ENCODE measurements around the gene TRMT2A.

TRMT2A gene

DNA sequence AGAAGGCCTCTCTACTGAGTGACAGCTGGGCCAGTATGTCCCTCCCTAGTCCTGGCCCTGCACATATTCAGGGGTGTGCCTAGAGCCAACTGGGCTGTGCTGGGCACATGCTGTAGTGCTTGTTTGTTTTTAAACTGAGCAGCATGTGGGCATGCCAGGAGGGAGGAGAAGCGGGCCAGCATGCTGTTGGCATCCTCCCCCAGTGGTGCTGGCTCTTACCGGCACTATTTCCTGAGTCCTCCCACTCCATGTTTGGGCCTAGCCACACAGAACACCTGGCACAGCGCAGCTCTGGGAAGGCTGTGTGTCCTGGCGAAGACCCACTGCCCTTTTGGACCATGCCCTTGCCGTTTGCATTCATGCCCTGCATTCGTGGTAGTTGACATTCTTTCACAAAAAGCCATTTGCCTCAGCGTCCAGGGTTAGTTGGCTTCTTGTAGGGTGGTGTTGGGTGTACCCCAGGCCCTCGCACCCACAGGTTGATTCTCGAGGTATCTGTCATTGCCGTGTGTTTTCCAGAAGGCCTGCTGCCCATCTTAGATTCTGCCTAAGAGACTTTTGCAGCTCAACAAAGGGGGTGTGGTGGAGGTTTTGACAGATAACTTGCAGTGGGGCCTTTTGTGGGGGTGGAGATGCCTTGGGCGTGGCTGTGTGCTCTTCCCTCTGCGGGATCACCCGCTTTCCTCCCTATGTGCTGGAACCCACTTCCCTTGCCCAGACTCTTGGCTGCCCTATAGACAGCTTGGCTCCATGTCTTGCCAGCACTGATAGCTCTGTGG is 23.4 kb downstream of the TRMT2A start:
- Histone ChIP-seq H3K4me3 (ENCODE audit: low read depth in 1 of 5, low read length in 5 of 5) (no peak overlapping the region), H3K4me1 (ENCODE audit: control insufficient read depth in 5 of 5, insufficient read depth in 5 of 5, low read length in 5 of 5) (no peaks in the 10 kb centered on the region), H3K27me3 (ENCODE audit: control insufficient read depth in 5 of 5, insufficient read depth in 4 of 5, low read length in 5 of 5) (no peaks in the 10 kb centered on the region), H3K36me3 (ENCODE audit: control insufficient read depth in 5 of 5, insufficient read depth in 5 of 5, low read length in 5 of 5) (peaks cover 26 to 87% (median 86%) of the 10 kb centered on the region in 5 donors), H3K9ac (ENCODE audit: low read length in 5 of 5) (no peak overlapping the region), H3K9me3 (ENCODE audit: control insufficient read depth in 5 of 5, low read length in 5 of 5) (no peaks in the 10 kb centered on the region), H3K27ac (ENCODE audit: low read depth, low read length) (no peak overlapping the region)

GRCh38 chr22:20092477-20092854 is 24.6 kb downstream of the TRMT2A start:
- no peak overlapping the region for H3K27ac ChIP-seq (ENCODE audit: low read depth, low read length)
- no peak overlapping the region for H3K4me3 ChIP-seq (ENCODE audit: low read depth in 1 of 5, low read length in 5 of 5)
- no peaks in the 10 kb centered on the region for H3K4me1 ChIP-seq (ENCODE audit: control insufficient read depth in 5 of 5, insufficient read depth in 5 of 5, low read length in 5 of 5)
- H3K27me3 ChIP-seq (ENCODE audit: control insufficient read depth in 5 of 5, insufficient read depth in 4 of 5, low read length in 5 of 5), result no peaks in the 10 kb centered on the region
- H3K36me3 ChIP-seq (ENCODE audit: control insufficient read depth in 5 of 5, insufficient read depth in 5 of 5, low read length in 5 of 5), result peaks cover 20 to 92% (median 91%) of the 10 kb centered on the region in 5 donors
- H3K9me3 ChIP-seq (ENCODE audit: control insufficient read depth in 5 of 5, low read length in 5 of 5), result no peaks in the 10 kb centered on the region
- no peak overlapping the region for H3K9ac ChIP-seq (ENCODE audit: low read length in 5 of 5)

- no peaks in the 10 kb centered on the region for H3K9me3 ChIP-seq (ENCODE audit: control insufficient read depth in 5 of 5, low read length in 5 of 5)
- no peak overlapping the region for H3K27ac ChIP-seq (ENCODE audit: low read depth, low read length)
- H3K4me1 ChIP-seq (ENCODE audit: control insufficient read depth in 5 of 5, insufficient read depth in 5 of 5, low read length in 5 of 5), result no peaks in the 10 kb centered on the region
- no peaks in the 10 kb centered on the region for H3K27me3 ChIP-seq (ENCODE audit: control insufficient read depth in 5 of 5, insufficient read depth in 4 of 5, low read length in 5 of 5)
- H3K36me3 ChIP-seq (ENCODE audit: control insufficient read depth in 5 of 5, insufficient read depth in 5 of 5, low read length in 5 of 5), result peaks cover 14 to 98% (median 96%) of the 10 kb centered on the region in 5 donors
- no peak overlapping the region for H3K9ac ChIP-seq (ENCODE audit: low read length in 5 of 5)
- H3K4me3 ChIP-seq (ENCODE audit: low read depth in 1 of 5, low read length in 5 of 5), result no peak overlapping the region
These were observed 25.1 kb downstream of the TRMT2A start for GRCh38 chr22:20091690-20092476.

- H3K9me3 ChIP-seq (ENCODE audit: control insufficient read depth in 5 of 5, low read length in 5 of 5), result no peaks in the 10 kb centered on the region
- no peak overlapping the region for H3K27ac ChIP-seq (ENCODE audit: low read depth, low read length)
- H3K36me3 ChIP-seq (ENCODE audit: control insufficient read depth in 5 of 5, insufficient read depth in 5 of 5, low read length in 5 of 5), result peaks cover 4 to 99% (median 97%) of the 10 kb centered on the region in 5 donors
- no peak overlapping the region for H3K4me3 ChIP-seq (ENCODE audit: low read depth in 1 of 5, low read length in 5 of 5)
- no peaks in the 10 kb centered on the region for H3K27me3 ChIP-seq (ENCODE audit: control insufficient read depth in 5 of 5, insufficient read depth in 4 of 5, low read length in 5 of 5)
- no peak overlapping the region for H3K9ac ChIP-seq (ENCODE audit: low read length in 5 of 5)
- no peaks in the 10 kb centered on the region for H3K4me1 ChIP-seq (ENCODE audit: control insufficient read depth in 5 of 5, insufficient read depth in 5 of 5, low read length in 5 of 5)
These were observed 26.2 kb downstream of the TRMT2A start for GRCh38 chr22:20090730-20091240.

GRCh38 chr22:20089977-20090729 is 26.9 kb downstream of the TRMT2A start:
- Histone ChIP-seq H3K27me3 (ENCODE audit: control insufficient read depth in 5 of 5, insufficient read depth in 4 of 5, low read length in 5 of 5) (no peaks in the 10 kb centered on the region), H3K36me3 (ENCODE audit: control insufficient read depth in 5 of 5, insufficient read depth in 5 of 5, low read length in 5 of 5) (peaks cover 3 to 95% (median 92%) of the 10 kb centered on the region in 5 donors), H3K4me3 (ENCODE audit: low read depth in 1 of 5, low read length in 5 of 5) (no peak overlapping the region), H3K27ac (ENCODE audit: low read depth, low read length) (no peak overlapping the region), H3K4me1 (ENCODE audit: control insufficient read depth in 5 of 5, insufficient read depth in 5 of 5, low read length in 5 of 5) (peaks cover 0 to under 1% (median under 1%) of the 10 kb centered on the region in 5 donors), H3K9me3 (ENCODE audit: control insufficient read depth in 5 of 5, low read length in 5 of 5) (no peaks in the 10 kb centered on the region), H3K9ac (ENCODE audit: low read length in 5 of 5) (no peak overlapping the region)

DNA sequence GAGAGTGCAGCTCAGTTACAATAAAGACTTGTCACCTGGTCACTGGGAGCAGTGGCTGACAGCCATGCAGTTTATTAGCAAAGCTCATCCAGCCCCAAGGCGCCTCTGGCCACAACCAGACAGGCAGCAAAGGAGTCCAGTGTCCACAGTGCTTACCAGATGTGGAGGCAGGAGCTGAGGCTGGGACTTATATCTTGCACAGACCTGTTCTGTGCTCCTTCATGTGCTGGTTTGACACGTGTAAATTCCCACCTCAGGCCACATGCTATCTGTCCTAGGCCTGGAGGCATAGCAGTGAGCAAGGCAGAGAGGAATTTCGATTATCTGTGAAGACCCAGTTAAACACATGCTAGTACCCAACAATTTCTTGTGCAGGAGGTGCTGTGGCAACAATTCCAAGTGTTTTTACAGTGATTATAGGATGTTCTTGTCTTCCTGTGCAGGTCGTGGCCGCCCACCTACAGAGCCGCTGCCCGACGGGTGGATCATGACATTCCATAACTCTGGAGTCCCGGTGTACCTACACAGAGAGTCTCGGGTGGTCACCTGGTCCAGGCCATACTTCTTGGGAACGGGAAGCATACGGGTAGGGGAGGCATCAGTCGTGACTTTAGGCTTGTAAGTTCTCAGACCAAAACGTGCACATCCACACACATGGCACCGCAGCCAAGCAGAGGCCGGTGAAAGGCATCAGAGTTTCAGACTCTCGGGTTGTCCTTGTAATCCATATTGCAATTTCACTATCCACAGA is 27.6 kb downstream of the TRMT2A start:
- H3K27ac ChIP-seq (ENCODE audit: low read depth, low read length), result no peak overlapping the region
- H3K9me3 ChIP-seq (ENCODE audit: control insufficient read depth in 5 of 5, low read length in 5 of 5), result no peaks in the 10 kb centered on the region

GRCh38 chr22:20088263-20088648 is 28.8 kb downstream of the TRMT2A start:
- Histone ChIP-seq H3K27ac (ENCODE audit: low read depth, low read length) (no peak overlapping the region), H3K4me3 (ENCODE audit: low read depth in 1 of 5, low read length in 5 of 5) (no peak overlapping the region), H3K36me3 (ENCODE audit: control insufficient read depth in 5 of 5, insufficient read depth in 5 of 5, low read length in 5 of 5) (peaks cover 3 to 77% (median 73%) of the 10 kb centered on the region in 5 donors), H3K4me1 (ENCODE audit: control insufficient read depth in 5 of 5, insufficient read depth in 5 of 5, low read length in 5 of 5) (peaks cover 2 to 19% (median 19%) of the 10 kb centered on the region in 5 donors), H3K9me3 (ENCODE audit: control insufficient read depth in 5 of 5, low read length in 5 of 5) (no peaks in the 10 kb centered on the region), H3K27me3 (ENCODE audit: control insufficient read depth in 5 of 5, insufficient read depth in 4 of 5, low read length in 5 of 5) (no peaks in the 10 kb centered on the region), H3K9ac (ENCODE audit: low read length in 5 of 5) (no peak overlapping the region)

More for the DNA sequence above, 27.6 kb downstream of the TRMT2A start:
- no peak overlapping the region for H3K9ac ChIP-seq (ENCODE audit: low read length in 5 of 5)
- no peak overlapping the region for H3K4me3 ChIP-seq (ENCODE audit: low read depth in 1 of 5, low read length in 5 of 5)
- H3K36me3 ChIP-seq (ENCODE audit: control insufficient read depth in 5 of 5, insufficient read depth in 5 of 5, low read length in 5 of 5), result peaks cover 3 to 88% (median 85%) of the 10 kb centered on the region in 5 donors
- no peaks in the 10 kb centered on the region for H3K27me3 ChIP-seq (ENCODE audit: control insufficient read depth in 5 of 5, insufficient read depth in 4 of 5, low read length in 5 of 5)
- peaks cover 0 to 8% (median 8%) of the 10 kb centered on the region in 5 donors for H3K4me1 ChIP-seq (ENCODE audit: control insufficient read depth in 5 of 5, insufficient read depth in 5 of 5, low read length in 5 of 5)

- Histone ChIP-seq H3K9ac (ENCODE audit: low read length in 5 of 5) (no peak overlapping the region), H3K36me3 (ENCODE audit: control insufficient read depth in 5 of 5, insufficient read depth in 5 of 5, low read length in 5 of 5) (peaks cover 3 to 70% (median 69%) of the 10 kb centered on the region in 5 donors), H3K9me3 (ENCODE audit: control insufficient read depth in 5 of 5, low read length in 5 of 5) (no peaks in the 10 kb centered on the region), H3K4me3 (ENCODE audit: low read depth in 1 of 5, low read length in 5 of 5) (no peak overlapping the region), H3K4me1 (ENCODE audit: control insufficient read depth in 5 of 5, insufficient read depth in 5 of 5, low read length in 5 of 5) (peaks cover 6 to 26% (median 24%) of the 10 kb centered on the region in 5 donors), H3K27ac (ENCODE audit: low read depth, low read length) (no peak overlapping the region), H3K27me3 (ENCODE audit: control insufficient read depth in 5 of 5, insufficient read depth in 4 of 5, low read length in 5 of 5) (no peaks in the 10 kb centered on the region)
These were observed 29.4 kb downstream of the TRMT2A start for GRCh38 chr22:20087319-20088262.

Data from subcutaneous abdominal adipose tissue (tissue), 5 donors.